ENCODE measurements around the gene NRG2. TPM values are rescaled to one million over a fixed set of nuclear protein-coding genes. Genes with fewer than 3 reads are reported as not detected.

Gene NRG2
- total and polyA plus RNA-seq, 2 of the 8 experiments (the other 6 are each of a cell fraction or from before 2014, with no cell fraction given): 0.27 to 0.54 TPM

- TF ChIP-seq EP300 (IDR thresholded peaks at IDR 0.05; ENCODE audit: borderline replicate concordance in 1 of 2, low read depth in 2 of 2, low read length in 2 of 2) (no peak), RNF2 (IDR thresholded peaks at IDR 0.05; ENCODE audit: borderline replicate concordance, low read depth, low read length, missing control alignments, poor library complexity, severe bottlenecking) (no peak), USF2 (IDR thresholded peaks at IDR 0.05; ENCODE audit: low read length) (no peak), CTBP2 (IDR thresholded peaks at IDR 0.05; ENCODE audit: borderline replicate concordance, insufficient read depth, insufficient read length, low read length) (no peak), MAFK (IDR thresholded peaks at IDR 0.05; ENCODE audit: low read depth, low read length) (no peak), CBX8 (IDR thresholded peaks at IDR 0.05; ENCODE audit: borderline replicate concordance, low read depth, low read length) (no peak), POLR2AphosphoS5 (IDR thresholded peaks at IDR 0.05; ENCODE audit: low read depth, low read length) (no peak)
Measured at GRCh38 chr5:139854953-139855352, 188.1 kb downstream of the NRG2 start (continued).

Data from H1 (cell line).